Stimulated activated CD8-positive, alpha-beta memory T cell treated with anti-CD3 and anti-CD28 coated beads, Interleukin-4, amount 100 ng/mL, for 4 hours (primary cell): ENCODE data around the gene MAT1A.
"Not testable (repeated sequence)": the region's sequence is repeated elsewhere in the genome, so short reads cannot be mapped to it uniquely, and the experiment has no call there.

Source experiments
- DNase-seq, 2 donors: peaks; one replicate each; pipeline ENCODE4 v3.0.0-alpha.2; 2020; ENCODE audit warnings: low read depth in 2 of 2, low spot score in 1 of 2

Gene MAT1A

DNA sequence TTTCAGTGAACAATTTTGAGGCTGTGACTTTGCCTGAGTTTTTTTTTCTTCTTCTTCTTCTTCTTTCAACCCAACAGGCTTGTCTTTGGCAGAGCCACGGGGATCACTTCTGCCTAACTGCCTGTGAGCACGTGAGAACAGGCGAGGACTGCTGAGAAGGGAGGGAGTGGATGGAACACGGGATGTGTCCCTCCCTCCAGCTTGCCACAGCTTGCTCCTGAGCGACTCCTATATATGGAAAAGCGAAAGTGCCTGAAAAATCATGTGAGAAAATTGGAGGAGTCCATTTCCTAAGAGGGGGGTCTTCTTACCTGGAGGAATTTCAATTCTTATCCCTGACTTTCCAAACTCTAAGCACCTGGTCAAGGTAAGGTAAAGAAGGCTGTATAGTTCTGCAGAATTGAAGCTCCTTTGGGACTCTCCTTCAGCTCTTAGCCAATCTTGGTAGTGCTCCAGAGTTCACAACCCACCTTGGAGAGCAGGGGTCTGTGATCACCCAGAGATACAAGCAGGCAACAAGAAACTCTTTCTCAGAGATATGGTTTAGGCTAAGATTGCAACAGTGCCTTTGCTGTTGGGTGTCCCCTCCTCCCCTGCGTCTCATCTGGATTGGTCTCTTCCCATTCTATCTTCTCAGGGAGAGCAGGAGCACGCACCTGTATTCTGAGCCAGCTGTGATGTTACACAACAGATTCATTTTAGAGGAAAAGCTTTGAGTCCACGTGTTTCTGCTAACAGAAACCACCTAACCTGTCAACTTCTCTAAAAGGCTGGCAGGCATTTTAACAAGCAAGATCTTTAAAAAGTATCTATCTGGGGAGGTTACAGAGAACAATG is at the start of gene MAT1A:
Gene MAT1A, minus strand, starts transcription at position 208 of the 837 bp plus-strand sequence. CDS start 235 bp downstream, outside the sequence.
- DNase-seq: no peak

DNA sequence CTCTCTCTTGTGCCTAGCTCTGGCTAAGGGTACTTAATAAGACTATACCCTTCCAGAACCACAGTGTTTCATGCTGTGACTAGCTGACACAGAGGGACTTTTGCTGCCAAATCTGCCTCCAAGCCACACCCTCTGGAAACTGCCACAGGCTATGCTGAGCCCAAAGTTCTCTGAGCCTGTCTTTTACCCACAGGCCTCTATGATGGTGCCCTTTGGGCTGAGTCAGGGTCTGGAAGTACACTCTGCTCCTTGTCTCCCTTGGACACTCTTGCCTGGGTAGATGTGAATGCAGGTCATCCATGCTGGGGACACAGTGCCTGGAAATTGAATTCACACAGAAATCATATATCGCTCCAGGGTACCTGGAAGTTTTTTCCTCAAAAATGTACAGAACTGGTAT is 44.5 kb upstream of the MAT1A start:
- no peak for DNase-seq

DNA sequence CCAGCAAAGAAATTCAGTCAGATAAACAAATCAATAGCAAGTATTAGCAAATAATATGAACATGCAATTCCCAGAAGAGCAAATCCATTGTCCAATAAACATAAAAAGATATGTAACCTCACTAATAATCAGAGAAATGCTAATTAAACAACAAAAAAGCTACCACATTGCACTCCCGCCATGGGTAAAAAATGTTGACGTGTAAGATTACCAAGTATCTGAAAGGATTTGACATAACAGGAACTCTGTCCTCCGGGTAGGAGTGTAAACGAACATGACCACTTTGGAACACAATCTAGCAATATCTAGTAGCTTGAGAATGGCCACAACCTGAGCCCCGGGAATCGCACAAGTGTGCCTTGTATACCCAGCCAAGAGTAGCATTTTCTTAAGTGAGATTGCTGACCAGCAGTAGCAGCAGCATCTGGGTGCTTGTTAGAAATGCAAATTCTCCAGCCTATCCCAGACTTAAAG is 35.5 kb upstream of the MAT1A start:
- no peak for DNase-seq

DNA sequence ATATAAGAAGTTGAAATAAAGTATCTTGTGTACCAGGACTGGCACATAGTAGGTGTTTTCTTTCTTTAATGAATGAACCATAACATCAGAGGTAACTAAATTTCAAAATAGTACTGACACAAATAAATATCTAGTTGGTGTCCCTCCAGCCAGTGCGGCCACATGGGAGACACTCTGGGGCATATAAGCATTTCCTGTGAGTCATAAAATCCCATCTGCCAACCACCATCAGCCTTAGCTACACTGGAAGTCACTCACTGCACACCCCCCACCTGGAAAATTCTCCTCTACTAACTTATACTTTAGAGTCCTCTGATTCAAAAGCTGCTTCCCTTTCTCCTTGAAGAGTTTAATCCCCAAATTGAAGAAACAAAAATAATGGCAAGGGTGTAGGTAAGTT is 34.6 kb upstream of the MAT1A start:
- DNase-seq: no peak

DNA sequence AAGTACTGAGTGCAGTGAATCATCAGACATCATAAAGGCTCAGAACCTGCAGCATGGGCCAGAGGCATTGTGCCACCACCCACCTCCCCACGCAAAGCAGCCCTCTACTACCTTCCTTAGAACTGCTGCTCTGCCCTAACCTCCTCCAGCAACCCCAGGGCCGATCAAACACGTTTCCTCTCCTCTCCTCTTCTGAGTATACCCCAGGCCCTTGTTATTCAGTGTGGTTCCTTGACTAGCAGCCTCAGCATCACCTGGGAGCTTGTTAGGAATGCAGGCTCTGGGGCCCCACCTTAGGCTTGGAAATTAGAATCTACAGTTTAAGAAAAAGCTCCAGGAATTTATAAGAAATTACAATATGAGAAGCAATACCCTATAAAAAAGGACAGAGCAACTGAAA is 33.9 kb upstream of the MAT1A start:
- DNase-seq: no peak

DNA sequence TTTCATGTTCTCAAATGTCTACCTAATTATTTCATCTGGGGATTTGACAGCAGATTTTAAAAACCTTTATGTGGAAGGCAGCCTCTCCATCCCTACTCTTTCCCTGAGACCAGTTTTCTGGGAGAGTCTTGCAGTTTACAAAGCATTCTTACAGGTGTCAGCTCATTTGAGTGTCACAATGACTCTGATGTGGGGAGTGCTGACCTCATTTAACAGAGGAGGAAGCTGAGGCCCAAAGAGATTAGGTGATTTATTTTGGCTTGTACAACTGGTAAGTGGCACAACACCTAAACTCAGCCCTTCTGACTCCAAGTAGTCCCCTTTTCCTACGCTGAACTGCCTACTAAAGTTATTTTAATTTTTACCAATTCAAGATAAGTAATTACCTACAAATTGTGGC is 33.3 kb upstream of the MAT1A start:
- no peak for DNase-seq

DNA sequence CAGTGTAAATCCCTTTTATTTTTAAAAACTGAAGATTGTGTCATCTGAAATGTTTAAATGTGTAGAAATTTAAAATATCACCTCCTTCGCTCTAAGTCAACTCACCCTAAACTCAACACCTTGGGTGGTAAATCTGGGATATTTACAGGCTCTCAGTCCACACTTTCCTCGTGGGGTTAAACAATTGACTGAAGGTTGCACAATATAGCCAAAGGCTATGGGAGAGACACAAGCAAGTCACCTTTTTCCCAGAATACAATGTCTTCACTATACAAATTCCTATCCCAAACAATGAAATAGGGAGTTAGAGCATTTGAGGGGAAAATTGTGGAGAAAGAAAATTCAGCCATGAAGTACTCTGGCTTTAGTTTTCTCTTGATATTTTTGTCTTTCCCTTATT is 32.7 kb upstream of the MAT1A start:
- DNase-seq: no peak

DNA sequence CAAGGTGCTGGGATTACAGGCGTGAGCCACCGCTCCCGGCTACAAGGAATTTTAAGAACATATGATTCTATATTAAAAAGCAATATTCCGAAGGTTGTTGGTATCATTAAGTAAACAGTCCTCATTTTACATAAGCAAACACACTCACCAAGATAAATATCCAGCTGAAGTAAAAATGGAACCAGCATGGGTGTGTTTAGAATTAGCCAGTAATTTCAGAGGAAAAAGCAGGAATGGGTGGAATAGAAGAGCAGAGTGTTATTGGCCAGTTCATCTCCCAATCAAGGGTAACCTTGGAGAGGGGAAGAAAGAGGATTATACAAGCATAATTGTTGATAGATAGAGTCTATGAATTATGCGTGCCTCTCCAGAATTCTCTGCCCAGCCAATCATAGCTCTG is 31.7 kb upstream of the MAT1A start:
- no peak for DNase-seq

DNA sequence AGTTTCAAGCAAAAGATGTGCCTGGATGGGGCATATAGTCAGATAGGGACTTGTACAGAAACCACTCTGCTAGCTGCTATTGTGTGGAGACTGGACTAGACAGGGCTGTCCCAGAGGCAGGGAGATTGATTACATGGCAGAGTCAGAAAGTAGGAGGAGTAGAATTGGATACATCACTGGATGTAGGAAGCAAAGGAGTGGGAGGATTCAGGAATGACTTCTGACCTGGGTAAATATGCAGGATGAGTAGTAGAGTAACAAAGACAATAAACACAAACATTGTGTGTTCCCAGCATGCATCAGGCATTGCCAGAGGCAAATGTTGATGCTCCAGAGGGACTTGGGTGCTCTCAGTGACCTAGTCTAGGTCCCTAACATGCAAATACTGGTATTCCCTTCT is 30.9 kb upstream of the MAT1A start:
- no peak for DNase-seq

DNA sequence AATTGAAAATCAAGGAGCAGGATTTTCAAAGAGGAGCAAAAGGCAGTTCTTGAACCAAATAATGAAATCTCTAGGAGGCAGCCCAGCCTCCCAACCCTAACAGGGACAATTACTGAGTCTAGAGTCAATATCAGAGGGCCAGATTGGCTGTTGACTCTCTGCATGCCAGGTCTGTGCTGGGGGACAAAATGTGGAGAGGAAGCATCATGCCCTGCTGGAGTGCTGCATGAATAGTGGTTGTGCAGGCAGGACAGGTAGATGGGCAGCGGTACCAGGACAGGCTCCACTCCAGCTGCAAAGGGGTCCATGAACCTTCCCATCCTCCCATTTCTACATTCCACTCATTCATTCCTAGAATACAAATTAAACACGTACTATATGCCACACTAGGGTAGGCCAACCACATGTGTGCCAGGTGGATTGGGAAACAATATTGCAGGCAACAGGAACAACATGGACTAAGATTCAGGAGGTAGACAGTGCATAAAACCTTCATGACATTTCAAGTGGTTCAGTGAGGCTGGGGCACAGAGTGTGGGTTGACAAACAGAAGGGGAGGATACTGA is 30.4 kb upstream of the MAT1A start:
- DNase-seq: no peak

DNA sequence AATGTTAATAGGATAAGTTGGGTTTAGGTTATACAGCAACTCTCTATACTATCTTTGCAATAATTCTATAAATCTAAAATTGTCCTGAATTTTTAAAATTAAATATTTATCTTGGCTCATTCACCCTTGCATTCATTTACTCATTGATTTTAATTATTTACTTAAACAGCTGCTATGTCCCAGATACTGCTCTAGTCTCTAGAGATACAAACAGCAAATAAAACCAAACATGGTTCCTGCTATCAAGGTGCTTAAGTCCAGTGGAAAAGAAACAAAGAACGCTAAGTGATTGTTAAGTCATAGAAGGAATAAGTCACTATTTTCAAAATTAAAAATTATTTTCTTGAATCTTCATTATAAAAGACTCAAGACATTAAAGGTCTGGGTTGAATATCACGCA is 29.9 kb upstream of the MAT1A start:
- no peak for DNase-seq

DNA sequence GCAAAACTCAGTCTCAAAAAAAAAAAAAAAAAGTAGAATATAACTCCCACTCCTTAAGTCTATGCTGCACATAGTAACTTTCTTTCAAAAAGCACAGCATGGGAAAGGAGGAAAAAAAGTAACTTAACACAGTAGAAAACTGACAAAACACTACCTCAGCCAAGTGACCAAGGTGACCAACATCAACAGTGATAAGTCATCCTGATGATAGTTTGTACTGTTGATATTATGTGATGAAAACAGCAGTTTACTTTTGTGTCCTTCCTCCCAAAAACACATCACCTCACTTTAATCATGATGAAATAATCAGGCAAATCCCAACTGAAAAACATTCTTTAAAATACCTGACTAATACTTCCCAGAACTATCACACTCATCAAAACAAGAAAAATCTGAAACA is 29.3 kb upstream of the MAT1A start:
- DNase-seq: no peak

DNA sequence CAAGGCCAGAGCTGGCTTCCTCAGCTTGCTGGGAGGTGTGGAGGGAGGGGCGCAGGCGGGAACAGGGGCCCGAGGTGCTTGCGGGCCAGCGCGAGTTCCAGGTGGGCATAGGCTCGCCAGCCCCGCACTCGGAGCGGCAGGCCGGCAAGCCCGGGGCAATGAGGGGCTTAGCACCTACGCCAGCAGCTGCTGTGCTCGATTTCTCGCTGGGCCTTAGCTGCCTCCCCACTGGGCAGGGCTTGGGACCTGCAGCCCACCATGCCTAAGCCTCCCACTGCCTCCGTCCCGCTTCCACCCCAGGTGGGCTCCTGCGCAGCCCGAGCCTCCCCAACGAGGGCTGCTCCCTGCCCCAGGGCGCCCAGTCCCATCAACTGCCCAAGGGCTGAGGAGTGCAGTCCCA is 25.9 kb upstream of the MAT1A start:
- DNase-seq: no peak

DNA sequence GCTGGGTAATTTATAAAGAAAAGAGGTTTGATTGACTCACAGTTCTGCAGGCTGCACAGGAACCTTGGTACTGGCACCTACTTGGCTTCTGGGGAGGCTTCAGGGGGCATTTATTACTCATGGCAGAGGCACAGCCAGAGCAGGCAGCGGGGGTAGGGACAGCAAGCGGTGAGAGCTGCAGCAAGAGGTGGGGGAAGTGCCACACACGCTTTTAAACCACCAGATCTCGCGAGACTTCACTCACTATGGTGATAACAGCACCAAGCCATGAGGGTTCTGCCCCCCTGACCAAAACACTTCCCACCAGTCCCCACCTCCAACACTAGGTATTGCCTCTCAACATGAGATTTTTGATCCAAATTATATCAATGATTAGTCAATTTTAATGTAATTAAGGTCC is 24.1 kb upstream of the MAT1A start:
- DNase-seq: no peak

DNA sequence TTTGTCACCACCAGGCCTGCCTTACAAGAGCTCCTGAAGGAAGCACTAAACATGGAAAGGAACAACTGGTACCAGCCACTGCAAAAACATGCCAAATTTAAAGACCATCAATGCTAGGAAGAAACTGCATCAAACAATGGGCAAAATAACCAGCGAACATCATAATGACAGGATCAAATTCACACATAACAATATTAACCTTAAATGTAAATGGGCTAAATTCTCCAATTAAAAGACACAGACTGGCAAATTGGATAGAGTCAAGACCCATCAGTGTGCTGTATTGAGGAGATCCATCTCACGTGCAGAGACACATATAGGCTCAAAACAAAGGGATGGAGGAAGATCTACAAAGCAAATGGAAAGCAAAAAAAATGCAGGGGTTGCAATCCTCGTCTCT is 16.5 kb upstream of the MAT1A start:
- not testable (repeated sequence) for DNase-seq

DNA sequence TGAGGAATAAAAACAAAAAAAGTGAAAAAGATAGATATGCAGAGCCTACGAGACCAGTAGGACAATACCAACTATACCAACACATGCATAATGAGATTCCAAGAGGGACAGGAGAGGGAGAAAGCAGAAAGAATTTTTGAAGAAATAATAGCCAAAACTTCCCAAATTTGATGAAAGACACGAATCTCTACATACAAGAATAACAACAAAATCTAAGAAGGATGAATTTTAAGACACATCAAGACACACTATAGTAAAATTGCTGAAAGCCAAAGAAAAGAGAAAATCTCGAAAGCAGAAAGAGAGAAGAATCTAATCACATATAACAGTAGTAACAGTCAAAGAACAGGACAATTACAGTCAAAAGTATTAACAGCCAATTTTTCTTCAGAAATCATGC is 7.5 kb upstream of the MAT1A start:
- DNase-seq: no peak

DNA sequence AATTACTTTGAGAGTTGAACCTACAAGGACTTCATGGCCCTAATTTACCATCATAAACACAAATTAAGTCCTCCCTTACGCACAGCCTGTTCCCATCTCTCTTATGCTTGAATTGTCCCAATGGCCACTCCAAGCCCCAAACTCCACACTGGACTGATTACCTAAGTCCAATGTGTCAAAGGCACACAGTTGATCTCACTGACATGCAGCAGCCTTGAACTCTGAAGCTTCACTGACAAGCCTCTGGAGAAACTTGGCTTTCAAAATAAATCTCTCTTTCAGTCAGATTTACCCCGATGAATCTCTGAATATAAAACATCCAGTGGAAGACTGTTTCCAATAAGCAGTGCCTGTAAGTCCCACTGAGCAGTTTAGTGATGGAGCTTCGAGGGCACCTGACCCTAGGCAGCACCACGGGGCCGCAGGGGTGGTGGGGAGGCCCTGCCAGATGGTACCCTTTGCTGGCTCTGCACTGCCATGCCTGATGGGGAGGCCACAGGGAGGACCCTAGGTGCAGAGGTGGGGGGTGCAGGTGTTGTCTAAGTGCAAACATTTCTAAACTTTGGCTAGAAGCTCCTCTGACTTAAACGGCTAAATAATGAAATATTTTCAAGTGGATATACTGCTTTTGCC is 3.3 kb upstream of the MAT1A start:
- DNase-seq: no peak

DNA sequence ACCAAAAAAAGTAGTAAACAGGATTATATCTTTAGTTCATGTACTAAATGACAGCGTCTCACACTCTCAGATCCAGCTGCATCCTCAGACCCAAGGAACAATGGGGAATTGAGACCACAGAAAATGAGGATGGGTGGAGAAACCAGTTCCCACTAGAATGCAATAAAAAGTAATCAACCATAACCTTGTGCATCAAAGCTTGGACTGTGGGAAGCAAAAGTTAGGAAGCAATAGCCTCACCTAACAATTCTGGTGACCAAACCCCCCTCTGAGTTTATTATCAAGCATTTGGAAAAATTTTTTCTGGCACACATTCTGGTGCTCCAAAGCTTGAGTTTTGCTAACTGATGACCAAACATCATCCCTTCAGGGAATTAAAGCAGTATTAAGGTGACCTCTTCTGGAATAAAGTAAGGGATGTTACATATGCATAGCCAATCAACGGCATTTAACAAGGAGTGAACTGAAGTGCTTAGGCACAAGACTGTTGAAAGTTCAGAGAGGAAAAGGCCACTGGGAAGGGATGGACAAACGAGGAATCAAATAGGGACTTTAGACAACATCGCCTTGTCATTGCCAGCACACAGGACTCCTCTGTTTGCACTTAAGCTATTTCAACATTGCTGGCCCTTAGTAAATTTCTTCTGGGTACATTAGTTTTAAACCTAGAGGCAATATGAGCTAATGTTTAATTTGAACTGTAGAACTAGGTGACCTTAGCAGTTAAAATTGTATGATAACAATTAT is 1.2 kb upstream of the MAT1A start:
- no peak for DNase-seq

DNA sequence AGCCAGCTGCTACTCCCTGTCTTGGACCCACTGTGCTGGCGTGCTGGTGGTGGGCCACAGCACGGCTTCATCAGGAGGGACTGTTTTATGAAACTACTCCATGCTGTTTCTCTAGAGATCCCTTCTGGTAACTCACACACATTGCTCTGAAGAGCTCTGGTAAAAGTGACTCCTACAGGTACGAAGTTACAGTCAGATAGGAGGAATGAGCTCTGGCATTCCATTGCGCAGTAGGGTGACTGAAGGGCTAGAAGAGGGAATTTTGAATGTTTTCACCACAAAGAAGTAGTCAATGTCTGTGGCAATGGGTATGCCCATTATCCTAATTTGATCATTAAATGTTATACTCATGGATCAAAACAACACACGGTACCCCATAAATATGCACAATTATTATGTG is 609 bp downstream of the MAT1A start:
- DNase-seq: no peak

DNA sequence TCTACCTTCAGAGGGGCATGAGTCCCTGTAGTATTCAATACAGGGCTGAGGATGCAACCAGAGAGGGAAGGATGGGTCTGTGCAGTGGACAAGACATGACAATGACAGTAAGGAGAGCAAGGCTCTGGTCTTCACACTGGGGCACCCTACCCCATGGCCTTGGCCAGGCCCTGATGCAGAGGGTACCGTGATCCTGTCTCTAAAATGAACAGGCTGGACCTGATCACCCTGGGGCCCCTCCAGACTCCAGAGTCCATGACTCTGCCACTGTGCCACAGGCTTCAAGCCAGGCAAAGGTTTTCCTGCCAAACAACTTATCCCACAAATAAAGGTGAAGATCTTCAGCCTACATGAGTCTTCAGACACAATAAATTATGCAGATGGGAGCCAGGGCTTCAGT is 4.9 kb downstream of the MAT1A start:
- no peak for DNase-seq

DNA sequence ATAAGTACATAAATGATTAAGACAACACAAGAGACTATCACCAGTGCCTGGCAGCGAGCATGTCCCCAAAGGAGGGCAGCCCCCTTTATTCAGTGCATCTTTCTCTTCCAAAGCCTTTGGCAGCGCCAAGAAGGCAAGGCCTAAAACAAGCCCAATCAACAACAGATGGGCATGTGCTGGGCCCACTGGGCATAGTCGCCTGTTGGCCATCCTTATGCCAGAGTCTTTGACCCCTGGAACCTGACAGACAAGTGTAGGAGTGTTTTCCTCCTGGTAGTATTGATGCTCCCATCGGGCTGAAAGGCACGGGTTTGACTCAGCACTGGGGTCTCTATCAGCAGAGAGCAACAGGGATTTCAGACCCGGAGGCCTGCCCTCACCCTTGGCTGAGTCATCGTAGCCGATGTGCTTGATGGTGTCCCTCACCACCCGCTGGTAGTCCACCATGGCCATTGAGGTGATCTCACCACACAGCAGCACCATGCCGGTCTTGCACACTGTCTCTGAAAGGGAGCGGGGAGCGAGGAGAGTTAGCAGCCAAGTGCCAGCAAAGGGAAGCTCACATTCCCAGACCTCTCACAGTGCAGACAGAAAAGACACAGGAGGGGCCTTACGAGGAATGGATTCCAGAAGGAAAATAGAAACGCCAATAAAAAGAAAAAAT is 5.8 kb downstream of the MAT1A start:
- DNase-seq: no peak
